ENCODE data around the gene GRK3. TPM values are rescaled to one million over a fixed set of nuclear protein-coding genes. Genes with fewer than 3 reads are reported as not detected.
A peak's percentile ranks its signal among the peaks of the same experiment; 100 is the strongest.
"Not testable (repeated sequence)": the region's sequence is repeated elsewhere in the genome, so short reads cannot be mapped to it uniquely, and the experiment has no call there.

GRK3 gene
- total RNA-seq, 1 experiment from 2014 or later: 2.0 TPM

DNA sequence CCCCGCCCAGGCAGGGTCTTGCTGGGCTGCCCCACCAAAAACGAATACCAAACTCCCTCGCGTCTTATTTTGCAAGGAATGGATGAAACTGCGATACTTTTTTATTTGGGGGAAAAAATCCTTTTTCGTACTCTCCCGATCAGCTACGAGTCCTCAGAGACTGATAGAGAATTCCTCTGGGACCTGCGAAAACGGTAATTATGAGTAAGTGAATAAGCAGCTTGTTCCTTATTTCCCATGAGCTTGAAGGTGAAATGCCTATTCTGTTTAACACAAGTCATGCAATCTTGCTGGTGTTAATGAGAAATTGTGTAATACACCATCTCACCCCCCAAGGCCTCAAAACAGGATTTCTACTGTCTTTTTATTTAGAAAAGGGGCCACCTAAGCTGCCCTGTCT lies 5.5 kb downstream of the GRK3 start:
- DNase-seq (ENCODE audit: low spot score): peak; percentile 31
- Histone ChIP-seq H3K9me3 (ENCODE audit: low read depth, low read length, poor library complexity, severe bottlenecking) (no peaks in the 10 kb centered on the region), H3K36me3 (ENCODE audit: insufficient read depth, low read length, poor library complexity, severe bottlenecking) (no peaks in the 10 kb centered on the region), H3K4me1 (ENCODE audit: insufficient read depth, low read length, poor library complexity, severe bottlenecking) (peaks cover 4% of the 10 kb centered on the region), H3K27ac (ENCODE audit: low read depth, low read length, poor library complexity, severe bottlenecking) (no peak overlapping the region), H3K27me3 (replicated peaks; ENCODE audit: insufficient read depth, low read depth, low read length, poor library complexity) (peaks cover 22% of the 10 kb centered on the region), H3K4me3 (ENCODE audit: low read depth, low read length, poor library complexity, severe bottlenecking) (no peak overlapping the region)
- TF ChIP-seq, protein P1, sequence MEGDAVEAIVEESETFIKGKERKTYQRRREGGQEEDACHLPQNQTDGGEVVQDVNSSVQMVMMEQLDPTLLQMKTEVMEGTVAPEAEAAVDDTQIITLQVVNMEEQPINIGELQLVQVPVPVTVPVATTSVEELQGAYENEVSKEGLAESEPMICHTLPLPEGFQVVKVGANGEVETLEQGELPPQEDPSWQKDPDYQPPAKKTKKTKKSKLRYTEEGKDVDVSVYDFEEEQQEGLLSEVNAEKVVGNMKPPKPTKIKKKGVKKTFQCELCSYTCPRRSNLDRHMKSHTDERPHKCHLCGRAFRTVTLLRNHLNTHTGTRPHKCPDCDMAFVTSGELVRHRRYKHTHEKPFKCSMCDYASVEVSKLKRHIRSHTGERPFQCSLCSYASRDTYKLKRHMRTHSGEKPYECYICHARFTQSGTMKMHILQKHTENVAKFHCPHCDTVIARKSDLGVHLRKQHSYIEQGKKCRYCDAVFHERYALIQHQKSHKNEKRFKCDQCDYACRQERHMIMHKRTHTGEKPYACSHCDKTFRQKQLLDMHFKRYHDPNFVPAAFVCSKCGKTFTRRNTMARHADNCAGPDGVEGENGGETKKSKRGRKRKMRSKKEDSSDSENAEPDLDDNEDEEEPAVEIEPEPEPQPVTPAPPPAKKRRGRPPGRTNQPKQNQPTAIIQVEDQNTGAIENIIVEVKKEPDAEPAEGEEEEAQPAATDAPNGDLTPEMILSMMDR (conservative IDR thresholded peaks at IDR 0.05; ENCODE audit: low read depth, low read length): no peak
- no peak for TF ChIP-seq EZH2 (IDR thresholded peaks at IDR 0.05; ENCODE audit: borderline replicate concordance, low read depth, low read length, poor library complexity, severe bottlenecking)
- POLR2A ChIA-PET (ENCODE audit: low non-redundant PET): interaction anchor here (0.6 kb wide), 1 partner anchor 636 kb away, joined by 3 read pairs; no protein-coding TSS in a partner anchor
- BruUV-seq (replicated peaks): no TSS peak
- CTCF ChIA-PET: no interaction called here
- intact Hi-C loops (cut with micrococcal nuclease; ENCODE audit: unreplicated experiment): no loop called here

DNA sequence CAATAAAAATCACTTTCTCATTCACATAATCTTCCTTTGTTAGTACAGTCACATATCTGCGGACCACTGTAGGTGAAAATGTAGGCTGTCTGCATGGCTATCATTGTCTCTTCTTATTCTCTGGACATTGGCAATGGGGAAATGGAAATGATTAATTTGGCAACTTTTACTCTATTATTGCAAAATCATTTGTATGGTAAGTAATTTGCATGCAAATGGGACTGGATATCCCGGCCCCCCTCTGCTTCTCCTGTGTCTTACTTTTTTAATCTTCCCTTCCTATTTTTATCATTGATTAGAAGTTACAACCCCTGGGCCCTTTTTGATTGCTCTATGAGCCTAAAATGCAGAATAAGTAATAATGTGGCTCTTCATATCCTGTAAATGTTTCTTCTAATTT lies 6.0 kb downstream of the GRK3 start:
- intact Hi-C loops (cut with micrococcal nuclease; ENCODE audit: unreplicated experiment): no loop called here
- Histone ChIP-seq H3K27me3 (replicated peaks; ENCODE audit: insufficient read depth, low read depth, low read length, poor library complexity) (peaks cover 19% of the 10 kb centered on the region), H3K9me3 (ENCODE audit: low read depth, low read length, poor library complexity, severe bottlenecking) (no peaks in the 10 kb centered on the region), H3K4me3 (ENCODE audit: low read depth, low read length, poor library complexity, severe bottlenecking) (no peak overlapping the region), H3K36me3 (ENCODE audit: insufficient read depth, low read length, poor library complexity, severe bottlenecking) (no peaks in the 10 kb centered on the region), H3K4me1 (ENCODE audit: insufficient read depth, low read length, poor library complexity, severe bottlenecking) (peaks cover 4% of the 10 kb centered on the region), H3K27ac (ENCODE audit: low read depth, low read length, poor library complexity, severe bottlenecking) (no peak overlapping the region)
- TF ChIP-seq, protein P1 (conservative IDR thresholded peaks at IDR 0.05; ENCODE audit: low read depth, low read length): no peak
- no peak for TF ChIP-seq EZH2 (IDR thresholded peaks at IDR 0.05; ENCODE audit: borderline replicate concordance, low read depth, low read length, poor library complexity, severe bottlenecking)
- CTCF ChIA-PET: no interaction called here
- POLR2A ChIA-PET (ENCODE audit: low non-redundant PET): interaction anchor here (0.6 kb wide), 1 partner anchor 636 kb away, joined by 3 read pairs; no protein-coding TSS in a partner anchor
- no TSS peak for BruUV-seq (replicated peaks)
- no peak for DNase-seq (ENCODE audit: low spot score)

DNA sequence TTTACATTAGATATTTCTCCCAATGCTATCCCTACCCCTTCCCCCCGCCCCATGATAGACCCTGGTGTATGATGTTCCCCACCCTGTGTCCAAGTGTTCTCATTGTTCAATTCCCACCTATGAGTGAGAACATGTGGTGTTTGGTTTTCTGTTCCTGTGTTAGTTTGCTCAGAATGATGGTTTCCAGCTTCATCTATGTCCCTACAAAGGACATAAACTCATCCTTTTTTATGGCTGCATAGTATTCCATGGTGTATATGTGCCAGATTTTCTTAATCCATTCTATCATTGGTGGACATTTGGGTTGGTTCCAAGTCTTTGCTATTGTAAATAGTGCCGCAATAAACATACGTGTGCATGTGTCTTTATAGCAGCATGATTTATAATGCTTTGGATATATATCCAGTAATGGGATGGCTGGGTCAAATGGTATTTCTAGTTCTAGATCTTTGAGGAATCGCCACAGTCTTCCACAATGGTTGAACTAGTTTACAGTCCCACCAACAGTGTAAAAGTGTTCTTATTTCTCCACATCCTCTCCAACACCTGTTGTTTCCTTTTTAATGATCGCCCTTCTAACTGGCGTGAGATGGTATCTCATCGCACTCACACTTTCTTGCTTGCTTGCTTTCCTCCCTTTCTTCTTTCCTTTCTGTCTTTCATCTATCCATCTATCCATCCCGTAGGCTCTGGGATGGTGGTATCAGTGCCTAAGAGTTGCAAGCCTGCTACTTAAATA lies 7.7 kb downstream of the GRK3 start:
- BruUV-seq (replicated peaks); POLR2A ChIA-PET (ENCODE audit: low non-redundant PET); H3K4me1 ChIP-seq (ENCODE audit: insufficient read depth, low read length, poor library complexity, severe bottlenecking); H3K9me3 ChIP-seq (ENCODE audit: low read depth, low read length, poor library complexity, severe bottlenecking); H3K27me3 ChIP-seq (replicated peaks; ENCODE audit: insufficient read depth, low read depth, low read length, poor library complexity); intact Hi-C loops (cut with micrococcal nuclease; ENCODE audit: unreplicated experiment); DNase-seq (ENCODE audit: low spot score); H3K4me3 ChIP-seq (ENCODE audit: low read depth, low read length, poor library complexity, severe bottlenecking); H3K27ac ChIP-seq (ENCODE audit: low read depth, low read length, poor library complexity, severe bottlenecking); CTCF ChIA-PET; H3K36me3 ChIP-seq (ENCODE audit: insufficient read depth, low read length, poor library complexity, severe bottlenecking): not testable (repeated sequence)

DNA sequence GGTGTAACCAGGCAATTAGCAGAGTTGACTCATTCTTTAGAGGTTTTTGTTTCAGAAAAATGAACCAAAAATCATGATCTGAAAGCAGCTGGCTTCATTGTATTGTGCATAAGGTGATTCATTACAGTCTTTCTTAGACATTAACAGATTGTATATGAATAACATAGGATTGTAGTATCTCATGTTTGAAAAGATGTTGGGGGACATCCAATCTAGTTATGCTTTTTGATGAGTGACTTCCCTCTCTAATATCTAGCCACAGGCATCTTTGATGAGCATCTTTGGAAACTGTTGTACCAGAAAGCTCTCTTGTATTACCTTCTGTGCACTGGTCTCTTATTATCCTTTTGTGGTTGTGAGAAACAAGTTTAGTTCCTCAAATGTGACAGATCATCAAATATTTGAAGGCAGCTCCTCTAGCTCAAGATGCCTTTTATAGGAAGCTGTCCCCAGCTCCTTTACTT lies 8.3 kb downstream of the GRK3 start:
- DNase-seq (ENCODE audit: low spot score): no peak
- CTCF ChIA-PET: no interaction called here
- BruUV-seq (replicated peaks): no TSS peak
- Histone ChIP-seq H3K27ac (ENCODE audit: low read depth, low read length, poor library complexity, severe bottlenecking) (no peak overlapping the region), H3K9me3 (ENCODE audit: low read depth, low read length, poor library complexity, severe bottlenecking) (no peaks in the 10 kb centered on the region), H3K36me3 (ENCODE audit: insufficient read depth, low read length, poor library complexity, severe bottlenecking) (no peaks in the 10 kb centered on the region), H3K4me3 (ENCODE audit: low read depth, low read length, poor library complexity, severe bottlenecking) (no peak overlapping the region), H3K27me3 (replicated peaks; ENCODE audit: insufficient read depth, low read depth, low read length, poor library complexity) (peaks cover under 1% of the 10 kb centered on the region), H3K4me1 (ENCODE audit: insufficient read depth, low read length, poor library complexity, severe bottlenecking) (peaks cover 4% of the 10 kb centered on the region)
- intact Hi-C loops (cut with micrococcal nuclease; ENCODE audit: unreplicated experiment): no loop called here
- TF ChIP-seq, protein P1 (conservative IDR thresholded peaks at IDR 0.05; ENCODE audit: low read depth, low read length): no peak
- TF ChIP-seq EZH2 (IDR thresholded peaks at IDR 0.05; ENCODE audit: borderline replicate concordance, low read depth, low read length, poor library complexity, severe bottlenecking): no peak
- POLR2A ChIA-PET (ENCODE audit: low non-redundant PET): no interaction called here

Measured in A673 (cell line).